GM21529 (cell line): ENCODE data around the gene CKS2.
"Not testable (repeated sequence)": the region's sequence is repeated elsewhere in the genome, so short reads cannot be mapped to it uniquely, and the experiment has no call there.

Experiments used
- ATAC-seq: cut with Tn5 transposase; IDR thresholded peaks from one replicate; pipeline ENCODE4 v1.9.1; 2021; ENCODE audit not compliant: unreplicated experiment

The CKS2 gene

DNA sequence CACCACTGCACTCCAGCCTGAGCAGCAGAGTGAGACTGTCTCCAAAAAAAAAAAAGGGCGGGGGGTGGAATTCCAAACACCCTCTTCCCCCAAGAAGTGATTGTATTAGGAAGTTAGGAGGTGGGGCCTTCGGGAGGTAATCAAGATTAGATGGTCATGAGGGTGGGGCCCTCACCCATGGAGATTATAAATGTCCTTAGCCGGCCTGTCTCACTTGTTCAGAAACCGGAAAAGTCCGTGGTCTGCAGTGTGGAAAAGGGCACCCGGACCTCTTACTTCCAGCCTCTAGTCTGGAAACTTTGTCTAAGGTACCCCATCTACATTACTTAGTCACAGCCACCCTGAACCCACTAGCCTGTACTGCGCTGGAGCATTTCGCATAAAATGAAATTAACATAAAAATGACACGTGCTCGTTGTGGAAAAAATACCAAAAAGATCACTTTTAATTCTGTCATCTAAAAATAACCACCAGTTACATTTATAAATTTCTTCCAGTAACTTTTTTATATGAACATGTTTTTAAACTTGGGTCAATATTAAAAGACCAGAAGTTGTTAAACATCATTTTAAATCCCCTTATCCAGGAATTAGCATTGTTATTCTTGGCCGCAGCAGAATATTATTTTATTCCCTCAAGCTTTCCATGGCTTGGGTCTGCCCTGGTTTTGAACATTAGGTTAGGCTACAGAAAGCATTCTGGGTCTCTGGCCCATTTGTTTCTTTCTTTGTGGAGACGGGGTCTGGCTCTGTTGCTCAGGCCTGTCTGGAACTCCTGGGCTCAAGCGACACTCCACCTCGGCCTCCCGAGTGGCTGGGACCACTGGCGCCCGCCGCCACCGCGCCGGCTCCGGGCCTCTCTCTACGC is 1.2 kb upstream of the CKS2 start:
- no peak for ATAC-seq

DNA sequence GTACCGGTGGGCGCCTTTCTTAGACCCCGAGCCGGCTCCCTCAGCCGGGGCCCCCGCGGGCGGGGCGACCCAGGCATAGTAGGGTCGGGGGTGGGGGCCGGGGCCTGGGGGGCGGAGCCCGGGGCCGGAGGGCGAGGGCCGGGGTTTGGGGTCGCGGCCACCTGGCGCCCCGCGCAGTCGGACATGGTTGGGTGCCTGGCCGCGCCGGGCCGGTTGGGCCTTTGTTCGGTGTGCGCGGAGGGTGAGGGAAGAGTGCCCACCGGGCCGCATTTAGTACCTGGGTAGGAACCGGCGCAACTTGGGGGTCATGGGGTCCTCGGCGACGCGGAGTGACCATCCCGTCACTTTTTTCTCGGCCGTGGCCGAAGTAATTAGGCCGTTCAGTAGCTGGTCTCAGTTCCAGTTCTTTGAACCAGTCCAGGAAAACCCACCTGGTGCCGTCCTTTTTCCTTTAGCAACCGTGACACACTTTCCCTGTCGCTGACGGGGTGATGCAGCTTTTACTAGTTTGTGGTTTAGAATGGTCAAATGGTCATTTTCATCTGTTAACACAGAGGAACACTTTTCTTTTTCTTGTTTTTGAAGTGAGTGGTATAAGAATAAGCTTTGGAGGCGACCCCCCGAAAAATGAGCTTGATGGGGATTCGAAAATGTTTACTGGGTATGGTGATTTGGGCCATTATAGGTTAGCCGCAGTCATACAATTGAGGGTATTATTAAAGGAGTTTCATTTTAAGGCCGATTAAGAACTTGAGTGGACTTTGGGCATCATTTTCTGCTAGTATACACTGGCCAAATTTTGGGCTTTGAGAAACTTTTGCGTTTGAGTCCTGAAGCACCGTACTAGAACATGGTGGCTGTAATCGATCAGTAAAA is 589 bp downstream of the CKS2 start:
- peak; percentile 1 for ATAC-seq

DNA sequence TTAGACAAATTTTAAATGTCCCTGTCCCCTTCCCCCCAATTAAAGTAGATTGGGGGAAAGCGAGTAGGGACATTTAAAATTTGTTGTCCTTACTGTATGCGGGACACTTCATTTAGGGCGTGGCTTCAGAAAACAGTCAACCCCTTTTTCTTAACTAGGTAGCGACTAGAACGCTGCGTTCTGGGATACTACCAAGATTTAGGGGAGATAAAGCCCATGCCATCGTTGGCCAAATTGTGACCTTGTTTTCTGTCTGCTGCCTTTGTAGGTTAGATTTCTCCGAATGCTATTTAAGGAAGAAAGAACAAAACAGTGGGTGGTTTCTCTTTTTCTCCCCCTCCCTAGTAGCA is 1.2 kb downstream of the CKS2 start:
- ATAC-seq = no peak

- no peak for ATAC-seq
These were observed 2.8 kb downstream of the CKS2 start for GRCh38 chr9:89313842-89314241.

GRCh38 chr9:89314955-89315354 is 4.0 kb downstream of the CKS2 start:
- ATAC-seq = no peak

GRCh38 chr9:89315482-89315881 is 4.5 kb downstream of the CKS2 start:
- ATAC-seq = no peak

GRCh38 chr9:89317282-89317681 is 6.3 kb downstream of the CKS2 start:
- no peak for ATAC-seq

- peak; percentile 89 for ATAC-seq
These were observed 7.4 kb downstream of the CKS2 start, which contains the start of gene SECISBP2 for GRCh38 chr9:89318123-89319014. Gene SECISBP2, plus strand, starts transcription at chr9:89318500. Its CDS starts 77 bp downstream, at chr9:89318577.

- no peak for ATAC-seq
These were observed 8.3 kb downstream of the CKS2 start for GRCh38 chr9:89319015-89319905.

DNA sequence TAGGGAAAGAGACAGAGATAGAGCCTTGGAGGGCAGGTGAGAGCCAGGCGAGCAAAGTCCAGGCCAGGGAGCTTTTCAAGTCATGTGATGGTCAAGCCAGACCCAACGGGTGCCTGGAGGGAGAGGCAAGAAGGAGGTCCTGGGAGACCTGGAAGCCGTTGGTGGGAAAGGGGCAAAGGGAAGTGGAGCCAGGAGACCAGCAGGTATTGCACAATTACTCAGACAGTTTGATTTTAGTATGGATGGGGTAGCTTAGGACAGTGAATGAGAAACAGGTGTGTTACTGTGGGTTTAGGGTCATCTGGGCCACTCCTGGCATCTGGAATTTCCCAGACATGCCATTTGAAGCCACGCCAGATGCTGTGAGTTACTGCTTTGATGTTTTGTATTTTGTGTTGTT is 12.4 kb downstream of the CKS2 start:
- ATAC-seq = no peak

- ATAC-seq = no peak
These were observed 14.7 kb downstream of the CKS2 start for GRCh38 chr9:89325733-89326132.

DNA sequence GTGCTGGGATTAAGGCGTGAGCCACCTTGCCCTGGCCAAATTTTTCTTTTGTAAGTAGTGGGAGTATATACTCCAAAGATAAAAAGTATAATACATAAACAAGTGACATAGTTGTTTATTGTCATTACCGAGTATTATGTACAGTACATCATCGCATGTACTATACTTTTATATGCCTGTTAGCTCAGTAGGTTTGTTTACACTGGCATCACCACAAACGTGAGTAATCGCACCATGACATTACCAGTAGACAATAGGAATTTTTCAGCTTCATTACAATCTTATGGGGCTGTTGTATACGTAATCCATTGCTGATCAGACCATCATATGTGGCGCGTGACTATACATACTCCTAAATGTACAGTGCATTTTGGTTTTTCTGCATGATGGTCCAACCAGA is 17.1 kb downstream of the CKS2 start:
- no peak for ATAC-seq

GRCh38 chr9:89329917-89330316 is 18.9 kb downstream of the CKS2 start:
- no peak for ATAC-seq

GRCh38 chr9:89330513-89330912 is 19.5 kb downstream of the CKS2 start:
- ATAC-seq = no peak

DNA sequence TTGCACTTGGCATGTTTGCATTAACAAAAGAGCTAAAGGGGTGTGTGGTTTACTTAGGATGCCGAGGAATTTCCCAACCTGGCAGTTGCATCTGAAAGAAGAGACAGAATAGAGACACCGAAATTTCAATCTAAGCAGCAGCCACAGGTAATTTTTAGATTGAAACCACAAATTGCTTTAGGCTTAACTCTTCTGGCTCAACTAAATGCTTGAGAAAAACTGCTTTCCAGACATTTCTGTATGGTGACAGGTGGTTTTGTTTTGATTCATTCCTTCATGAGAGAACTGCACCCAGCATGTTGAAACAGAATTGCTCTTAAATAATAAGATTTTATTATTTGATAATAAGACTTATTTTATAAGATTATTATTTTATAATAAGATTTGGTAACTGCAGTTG is 28.8 kb downstream of the CKS2 start:
- no peak for ATAC-seq

DNA sequence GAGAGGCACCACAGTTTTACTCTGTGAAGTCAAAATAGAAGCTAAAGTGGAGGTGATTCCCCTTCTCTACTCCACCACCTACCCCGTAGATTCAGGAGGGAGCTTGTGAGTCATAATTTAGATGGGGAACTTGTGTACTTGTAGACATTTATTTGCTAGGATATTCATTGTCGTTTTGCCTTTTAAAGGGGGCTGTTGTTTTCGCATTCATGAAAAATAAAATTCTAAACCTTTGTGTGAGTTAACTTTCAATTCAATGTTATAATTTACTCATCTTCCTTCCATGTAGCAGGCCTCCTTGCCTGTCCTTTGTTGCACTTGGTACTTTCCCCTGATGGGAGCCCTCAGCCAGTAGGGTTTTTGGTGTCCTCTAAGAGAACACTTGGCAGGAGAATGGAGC is 29.3 kb downstream of the CKS2 start:
- ATAC-seq = peak; percentile 78

GRCh38 chr9:89342213-89342612 is 31.2 kb downstream of the CKS2 start:
- ATAC-seq = no peak

DNA sequence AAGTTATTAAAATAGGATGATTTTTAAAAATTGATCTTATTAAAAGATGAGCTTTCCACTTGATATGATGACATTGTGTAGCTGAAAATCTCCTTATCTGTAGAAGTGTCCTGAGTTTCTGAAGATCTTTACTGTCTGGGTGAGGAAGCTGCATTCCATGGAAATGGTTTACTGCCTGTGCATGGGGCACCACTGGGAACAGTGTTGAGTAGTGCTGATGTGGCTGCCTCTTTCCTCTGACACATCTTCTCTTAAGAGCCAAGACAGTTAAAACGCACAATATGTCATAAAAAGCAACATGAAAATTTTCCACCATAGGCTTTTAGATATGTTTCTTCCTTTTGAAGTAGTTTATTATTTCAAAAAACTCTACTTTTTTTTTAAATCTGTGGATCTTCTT is 32.0 kb downstream of the CKS2 start:
- no peak for ATAC-seq

DNA sequence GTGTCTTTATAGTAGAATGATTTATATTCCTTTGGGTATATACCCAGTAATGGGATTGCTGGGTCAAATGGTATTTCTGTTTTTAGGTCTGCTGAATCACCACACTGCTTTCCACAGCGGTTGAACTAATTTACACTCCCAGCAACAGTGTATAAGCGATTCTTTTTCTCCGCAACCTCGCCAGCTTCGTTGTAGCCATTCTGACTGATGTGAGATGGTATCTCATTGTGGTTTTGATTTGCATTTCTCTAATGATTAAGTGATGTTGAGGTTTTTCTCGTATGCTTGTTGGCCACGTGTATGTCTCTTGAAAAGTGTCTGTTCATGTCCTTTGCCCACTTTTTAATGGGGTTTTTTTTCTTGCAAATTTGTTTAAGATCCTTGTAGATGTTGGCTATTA is 32.8 kb downstream of the CKS2 start:
- ATAC-seq = not testable (repeated sequence)

DNA sequence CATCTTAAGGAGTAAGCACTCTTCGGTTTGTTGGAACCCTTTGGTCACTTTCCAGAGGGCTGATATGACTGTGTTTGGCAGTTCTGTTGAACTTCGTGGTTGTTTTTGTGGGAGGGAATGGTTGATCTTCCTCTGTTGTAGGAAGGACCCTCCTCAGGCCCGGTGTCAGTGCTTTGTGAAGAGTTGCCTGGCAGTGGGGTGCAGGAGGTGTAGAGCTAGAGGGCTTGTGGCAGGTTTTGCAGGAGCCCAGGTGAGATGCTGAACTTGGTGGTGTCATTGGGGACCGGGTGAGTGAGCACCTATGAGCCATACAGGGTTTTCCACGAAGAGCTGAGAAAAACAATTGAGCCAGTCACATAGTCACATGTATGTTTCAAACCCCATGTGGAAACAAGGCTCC is 34.5 kb downstream of the CKS2 start:
- ATAC-seq = no peak
